ENCODE data around the gene ERCC6. TPM values are rescaled to one million over a fixed set of nuclear protein-coding genes. Genes with fewer than 3 reads are reported as not detected.

The ERCC6 gene
- total RNA-seq, 1 experiment from 2014 or later, result 18.2 TPM

- Histone ChIP-seq H3K79me1 (ENCODE audit: insufficient read depth, low read depth, low read length, poor library complexity, severe bottlenecking) (no peaks in the 10 kb centered on the region), H3K27ac (ENCODE audit: insufficient read length, low read depth, low read length) (no peak overlapping the region), H3K23me2 (ENCODE audit: insufficient read length, low read depth, low read length, poor library complexity, severe bottlenecking) (no peaks in the 10 kb centered on the region), H3K79me2 (ENCODE audit: insufficient read depth, low read length) (no peaks in the 10 kb centered on the region), H4K8ac (replicated peaks; ENCODE audit: insufficient read length, low read depth, low read length) (no peak overlapping the region), H4K5ac (ENCODE audit: insufficient read length, low read depth, low read length) (no peak overlapping the region), H4K91ac (ENCODE audit: insufficient read length, low read depth, low read length) (no peak overlapping the region), H3K27me3 (ENCODE audit: insufficient read depth, low read length) (no peaks in the 10 kb centered on the region), H3K18ac (ENCODE audit: insufficient read length, low read depth, low read length) (no peak overlapping the region), H2BK15ac (ENCODE audit: low read depth, low read length) (no peak overlapping the region), H2AFZ (ENCODE audit: low read length) (no peak overlapping the region), H3K9me3 (ENCODE audit: control insufficient read depth, low read depth, low read length) (no peaks in the 10 kb centered on the region), H3K4me2 (ENCODE audit: insufficient read depth, insufficient read length, low read length) (no peak overlapping the region), H2BK120ac (ENCODE audit: low read depth, low read length, poor library complexity, severe bottlenecking) (no peak overlapping the region), H3K14ac (ENCODE audit: insufficient read depth, low read length) (no peak overlapping the region), H3K9ac (ENCODE audit: extremely low read depth, insufficient read length, low read length) (no peak overlapping the region), H2AK5ac (ENCODE audit: insufficient read length, low read length) (no peak overlapping the region), H2BK12ac (ENCODE audit: insufficient read length, low read depth, low read length) (no peak overlapping the region), H3K23ac (ENCODE audit: insufficient read length, low read depth, low read length) (no peak overlapping the region), H3T11ph (ENCODE audit: low read length) (no peak overlapping the region), H2BK5ac (ENCODE audit: insufficient read length, low read length) (no peak overlapping the region), H4K20me1 (ENCODE audit: control insufficient read depth, insufficient read depth, insufficient read length) (no peaks in the 10 kb centered on the region), H3K4ac (ENCODE audit: low read depth, low read length) (no peak overlapping the region), H3K4me1 (ENCODE audit: insufficient read depth, low read length) (no peaks in the 10 kb centered on the region), H3K56ac (ENCODE audit: insufficient read length, low read depth, low read length) (no peak overlapping the region), H2BK20ac (ENCODE audit: low read depth, low read length, poor library complexity, severe bottlenecking) (no peak overlapping the region)
- Mint-ChIP-seq H3K27me3 (ENCODE audit: low read depth) (peaks cover 13% of the 10 kb centered on the region), H3K27ac (no peak overlapping the region), H3K9me3 (peaks cover 6 to 14% of the 10 kb centered on the region in 2 experiments; a peak in 4 of 5 replicates), H3K36me3 (ENCODE audit: insufficient read depth in 1 of 3, low read depth in 3 of 3) (no peaks in the 10 kb centered on the region; a peak in 1 of 7 replicates), H3K4me1 (no peaks in the 10 kb centered on the region; a peak in 1 of 4 replicates), H3K4me3 (no peak overlapping the region)
- WGBS (ENCODE audit: extremely low coverage, insufficient read length, low lambda C conversion rate), result no CpG with 5 or more reads among the region's 2 CpGs
- no peak for DNase-seq
- no peak for TF ChIP-seq CTCF (conservative IDR thresholded peaks at IDR 0.05)
These were observed 32.5 kb upstream of the ERCC6 start for GRCh38 chr10:49571388-49571787.
